Gastroesophageal sphincter (tissue), 3 donors: ENCODE data around the gene CYB561A3.

ENCODE experiments used
- CTCF ChIP-seq, 4 experiments: fragments of 200-600 bp in 2 of 4; fragments of 450-650 bp in 2 of 4; sonication (generic) in 1 of 4; IDR thresholded peaks; one replicate each; pipeline ENCODE4 v1.5.1; 2017 to 2019; ENCODE audit warnings: antibody characterized with exemption in 4 of 4, mild to moderate bottlenecking in 2 of 4, moderate library complexity in 2 of 4
- EP300 ChIP-seq: sonication (generic); formaldehyde crosslinking; IDR thresholded peaks from one replicate; pipeline ENCODE4 v1.6.1; 2017; ENCODE audit warnings: antibody characterized with exemption, mild to moderate bottlenecking
- POLR2A ChIP-seq, 2 donors: fragments of 450-650 bp; IDR thresholded peaks; one replicate each; pipeline ENCODE4 v1.6.1; 2017; ENCODE audit warnings: antibody characterized with exemption in 2 of 2, mild to moderate bottlenecking in 2 of 2, moderate library complexity in 1 of 2
- POLR2AphosphoS5 ChIP-seq: sonication (generic); formaldehyde crosslinking; IDR thresholded peaks from one replicate; pipeline ENCODE4 v1.6.1; 2017; ENCODE audit warnings: antibody characterized with exemption

- TF ChIP-seq CTCF (IDR thresholded peaks at IDR 0.05) (no peak), POLR2AphosphoS5 (no peak), POLR2A (IDR thresholded peaks at IDR 0.05) (no peak), EP300 (no peak)
Observed at GRCh38 chr11:61364012-61364675, 2.5 kb upstream of the CYB561A3 start.
